Activated T-helper 1 cell treated with Interleukin-2 at 50 U/mL for 16 hours (primary cell): ENCODE data around the gene C8G.

Experiments
- DNase-seq: peaks from one replicate; pipeline ENCODE4 v3.0.0-alpha.2; 2020; ENCODE audit warnings: low read depth

C8G gene

DNA sequence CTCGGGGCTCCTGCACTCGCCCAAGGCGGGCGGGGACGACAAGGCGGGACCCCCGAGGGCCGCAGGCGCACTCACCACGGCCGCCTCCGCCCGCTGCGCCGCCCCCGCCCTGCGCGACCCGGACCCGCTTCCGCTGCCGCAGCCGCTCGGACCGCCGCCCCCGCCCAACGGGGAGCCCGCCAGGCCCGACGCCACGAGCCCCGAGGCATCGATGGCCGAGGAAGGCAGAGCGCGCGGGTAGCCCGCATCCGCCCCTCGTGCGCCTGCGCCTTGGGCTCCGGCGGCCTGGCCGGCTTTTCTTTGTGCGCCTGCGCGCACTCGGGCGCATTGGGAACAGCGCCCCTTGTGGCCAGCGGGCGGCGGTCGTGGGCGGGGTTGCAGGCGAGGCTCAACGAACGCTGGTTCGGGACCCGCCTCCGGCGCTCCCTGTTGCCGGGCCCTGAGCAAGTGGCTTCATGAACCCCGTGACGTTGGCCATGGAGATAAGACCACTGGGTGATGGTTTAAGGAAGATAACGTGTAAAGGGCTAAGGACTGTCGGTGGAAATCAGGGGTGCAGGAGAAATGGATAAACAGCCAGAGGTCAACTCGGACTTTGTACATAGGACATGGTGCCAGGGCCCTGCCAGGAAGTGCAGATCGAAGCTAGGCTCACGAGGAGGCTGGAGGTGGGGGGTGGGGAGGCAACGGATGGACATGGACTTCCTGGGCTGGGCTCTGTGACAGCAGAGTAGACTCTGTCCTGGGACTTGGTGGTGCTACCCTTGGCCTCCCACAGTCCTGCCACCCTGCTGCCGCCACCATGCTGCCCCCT lies at the start of gene C8G, which contains the start of gene FBXW5:
Gene C8G (plus strand): TSS at position 725 of the 814 bp plus-strand sequence. CDS start 78 bp downstream, at position 803.
Gene FBXW5 (minus strand): TSS at position 220 of the 814 bp plus-strand sequence. CDS start 655 bp downstream, outside the sequence.
- DNase-seq: peak; percentile 95

DNA sequence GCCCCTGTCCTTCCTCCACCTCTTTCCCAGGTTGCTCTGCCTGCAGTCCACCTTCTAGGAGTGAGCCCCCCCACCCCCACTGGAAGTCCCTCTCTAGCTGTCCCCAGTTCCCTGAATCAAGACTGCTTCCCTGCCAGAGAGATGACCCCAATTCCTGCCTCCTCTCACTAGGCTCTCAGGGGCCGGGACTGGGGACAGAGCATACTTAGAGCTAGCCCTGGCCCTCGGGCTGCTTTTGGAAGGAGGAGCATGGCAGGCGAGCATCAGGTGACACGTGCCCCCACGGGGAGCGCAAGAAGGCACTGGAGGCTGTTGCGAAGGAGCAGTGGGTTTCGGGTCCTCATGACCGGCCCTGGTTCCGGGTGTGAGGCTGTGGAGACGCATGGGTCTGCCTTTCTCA lies 49.0 kb upstream of the C8G start:
- DNase-seq: no peak

DNA sequence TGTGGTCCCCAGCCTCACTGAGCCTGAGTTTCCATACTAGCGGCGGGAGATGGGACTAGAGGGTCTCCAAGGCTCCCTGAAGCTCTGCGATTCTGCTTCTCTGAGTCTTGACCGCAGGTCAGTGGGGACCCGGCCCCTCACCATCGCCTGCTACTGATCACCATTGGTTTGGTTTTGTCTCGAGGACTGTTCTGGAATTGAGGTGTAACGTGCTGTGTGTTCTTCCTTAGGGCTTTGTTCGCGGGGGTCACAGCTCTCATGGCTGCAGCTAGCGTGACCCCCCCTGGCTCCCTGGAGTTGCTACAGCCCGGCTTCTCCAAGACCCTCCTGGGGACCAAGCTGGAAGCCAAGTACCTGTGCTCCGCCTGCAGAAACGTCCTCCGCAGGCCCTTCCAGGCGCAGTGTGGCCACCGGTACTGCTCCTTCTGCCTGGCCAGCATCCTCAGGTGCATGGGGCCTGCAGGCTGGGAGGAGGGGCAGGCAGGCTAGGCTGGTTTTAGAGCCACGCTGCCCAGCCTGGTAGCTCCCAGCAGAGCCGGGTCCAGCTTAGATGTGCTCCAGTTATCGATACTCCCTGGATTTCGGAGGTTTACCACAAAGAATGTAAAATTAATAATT lies 46.5 kb upstream of the C8G start:
- no peak for DNase-seq

DNA sequence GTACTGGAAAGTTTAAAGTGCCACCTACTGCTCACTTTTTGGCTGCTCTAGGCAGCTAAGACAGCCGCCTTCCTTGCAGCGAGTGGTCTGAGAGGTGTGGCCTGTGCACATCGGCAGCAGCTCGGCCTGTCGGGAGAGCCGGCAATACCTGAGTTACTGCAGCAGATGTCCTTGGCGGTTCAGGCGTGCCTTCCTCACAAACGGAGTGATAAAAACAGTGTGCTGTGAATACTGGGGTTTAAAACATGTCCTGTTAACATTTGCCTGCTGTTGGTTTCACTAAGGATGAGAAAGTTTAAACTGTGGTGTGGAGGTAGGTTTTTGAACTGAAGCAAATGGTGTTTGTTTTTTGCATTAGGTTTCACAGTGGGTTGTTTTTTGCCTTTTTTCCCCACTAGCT lies 45.8 kb upstream of the C8G start:
- DNase-seq: no peak

DNA sequence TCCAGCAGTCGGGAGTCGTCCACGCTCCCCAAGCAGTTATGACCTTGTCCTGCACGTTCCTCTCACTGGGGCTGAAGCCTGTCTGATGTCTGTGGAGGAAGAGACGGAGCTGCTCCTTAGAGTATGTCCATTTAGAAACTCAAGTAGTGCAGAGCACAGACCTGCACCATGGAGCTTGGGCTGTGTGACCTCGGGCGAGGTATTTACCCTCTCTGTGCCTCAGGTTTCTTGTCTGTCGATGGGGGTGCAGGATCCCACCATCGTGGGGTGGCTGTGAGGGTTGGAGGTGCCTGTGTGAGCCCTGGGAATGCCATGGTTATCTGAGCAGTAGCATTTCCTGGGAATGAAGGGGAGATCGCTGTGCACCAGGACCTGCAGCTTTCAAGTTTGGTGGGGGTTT lies 44.5 kb upstream of the C8G start:
- no peak for DNase-seq

DNA sequence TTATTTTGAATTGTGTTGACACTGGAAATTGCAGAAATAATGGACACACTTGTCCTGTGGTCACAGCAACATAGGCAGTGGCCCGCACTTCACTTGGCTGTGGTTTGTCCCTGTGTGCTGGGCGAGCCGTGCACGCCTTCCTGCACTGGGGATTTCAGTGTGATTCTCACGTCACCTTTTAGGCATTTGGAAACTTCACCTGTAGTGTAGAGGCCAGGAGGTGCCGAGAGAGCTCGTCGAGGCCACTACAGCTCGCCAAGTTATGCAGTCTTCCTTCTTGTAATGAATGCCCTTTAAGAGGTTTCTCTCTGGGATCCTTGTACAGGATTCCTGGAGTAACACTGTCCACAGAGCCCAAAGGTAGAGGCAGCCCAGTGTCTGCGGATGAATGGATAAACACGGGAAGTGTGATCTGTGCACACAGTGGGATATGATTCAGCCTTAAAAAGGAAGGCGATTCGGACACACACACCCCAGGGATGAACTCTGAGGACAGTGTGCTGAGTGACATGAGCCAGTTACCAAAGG lies 44.0 kb upstream of the C8G start:
- no peak for DNase-seq

GRCh38 chr9:136901516-136902258 lies 43.4 kb upstream of the C8G start:
- peak; percentile 26 for DNase-seq

GRCh38 chr9:136902259-136902821 lies 42.7 kb upstream of the C8G start:
- DNase-seq: peak; percentile 60

- DNase-seq: no peak
Observed at GRCh38 chr9:136903041-136903554, 41.9 kb upstream of the C8G start.

DNA sequence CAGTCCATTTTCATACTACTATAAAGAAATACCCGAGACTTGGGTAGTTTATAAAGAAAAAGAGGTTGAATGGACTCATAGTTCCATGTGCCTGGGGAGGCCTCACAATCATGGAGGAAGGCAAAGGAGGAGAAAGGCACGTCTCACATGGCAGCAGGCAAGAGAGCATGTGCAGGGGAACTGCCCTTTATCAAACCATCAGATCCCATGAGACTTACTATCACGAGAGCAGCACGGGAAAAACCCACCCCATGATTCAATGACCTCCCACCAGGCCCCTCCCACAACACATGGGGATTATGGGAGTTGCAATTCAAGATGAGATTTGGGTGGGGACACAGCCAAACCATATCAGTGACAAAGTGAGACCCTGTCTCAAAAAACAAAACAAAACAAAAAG lies 38.8 kb upstream of the C8G start:
- no peak for DNase-seq

DNA sequence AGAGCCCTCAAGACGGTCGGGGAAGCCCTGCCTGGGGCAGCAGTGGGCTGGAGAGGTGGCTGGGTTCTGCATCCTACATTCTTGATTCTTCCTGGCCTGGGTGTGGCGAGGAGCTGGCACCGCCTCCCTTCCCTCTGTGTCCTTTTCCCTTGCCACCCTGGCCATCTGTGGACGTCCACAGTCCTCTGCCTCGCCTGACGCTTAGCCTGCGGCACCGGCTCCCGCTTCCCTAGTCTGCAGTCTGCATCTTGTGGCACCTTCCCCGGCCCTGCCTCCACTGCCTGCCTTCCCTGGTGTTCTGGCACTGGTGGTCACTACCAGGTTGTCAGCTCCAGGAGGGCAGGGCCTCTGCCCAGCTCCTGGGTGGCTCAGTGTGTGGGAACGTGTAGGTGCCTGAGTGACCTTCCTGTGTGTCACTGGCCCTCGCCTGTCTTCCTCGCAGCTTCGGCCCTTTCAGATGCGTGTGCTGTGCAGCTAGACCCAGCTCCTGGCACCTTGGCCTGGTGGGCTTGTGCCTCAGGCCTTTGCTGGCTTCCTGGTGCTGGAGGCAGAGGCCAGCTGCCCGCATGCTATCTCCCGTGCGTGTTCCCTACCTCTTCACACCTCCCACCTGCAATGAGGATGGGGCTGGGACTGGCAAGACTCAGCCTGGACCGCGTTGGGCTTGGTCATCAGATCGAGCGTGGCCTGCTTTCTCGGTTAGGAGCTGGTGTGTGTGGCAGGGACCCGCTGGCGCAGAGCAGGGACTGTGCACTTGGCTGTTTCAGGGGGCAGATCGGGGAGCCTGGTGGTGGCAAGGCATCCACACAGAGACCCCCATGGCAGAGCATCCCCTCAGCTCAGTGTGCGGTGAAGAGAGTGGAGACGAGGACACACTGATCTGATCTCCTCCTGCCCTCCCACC lies 37.8 kb upstream of the C8G start:
- no peak for DNase-seq

GRCh38 chr9:136910197-136910900 lies 34.7 kb upstream of the C8G start:
- DNase-seq: no peak

DNA sequence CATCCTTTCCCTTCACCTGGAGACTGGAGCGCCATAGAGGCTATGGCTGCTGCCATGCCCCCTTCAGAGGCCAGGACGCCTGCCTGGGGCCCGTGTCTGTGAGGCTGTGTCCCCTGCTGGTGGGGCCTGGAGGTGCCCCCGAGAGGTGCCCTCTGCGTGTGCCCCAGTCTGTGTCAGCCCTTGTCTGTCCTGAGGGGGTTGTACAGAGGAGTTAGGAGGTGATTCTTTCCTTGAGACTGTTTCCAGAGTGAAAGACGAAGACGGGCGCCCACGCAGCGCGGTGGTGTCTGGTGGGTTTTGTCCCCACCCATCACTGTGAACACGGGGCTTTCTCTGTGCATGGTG lies 34.2 kb upstream of the C8G start:
- DNase-seq: no peak

GRCh38 chr9:136913701-136914438 lies 31.2 kb upstream of the C8G start:
- no peak for DNase-seq

DNA sequence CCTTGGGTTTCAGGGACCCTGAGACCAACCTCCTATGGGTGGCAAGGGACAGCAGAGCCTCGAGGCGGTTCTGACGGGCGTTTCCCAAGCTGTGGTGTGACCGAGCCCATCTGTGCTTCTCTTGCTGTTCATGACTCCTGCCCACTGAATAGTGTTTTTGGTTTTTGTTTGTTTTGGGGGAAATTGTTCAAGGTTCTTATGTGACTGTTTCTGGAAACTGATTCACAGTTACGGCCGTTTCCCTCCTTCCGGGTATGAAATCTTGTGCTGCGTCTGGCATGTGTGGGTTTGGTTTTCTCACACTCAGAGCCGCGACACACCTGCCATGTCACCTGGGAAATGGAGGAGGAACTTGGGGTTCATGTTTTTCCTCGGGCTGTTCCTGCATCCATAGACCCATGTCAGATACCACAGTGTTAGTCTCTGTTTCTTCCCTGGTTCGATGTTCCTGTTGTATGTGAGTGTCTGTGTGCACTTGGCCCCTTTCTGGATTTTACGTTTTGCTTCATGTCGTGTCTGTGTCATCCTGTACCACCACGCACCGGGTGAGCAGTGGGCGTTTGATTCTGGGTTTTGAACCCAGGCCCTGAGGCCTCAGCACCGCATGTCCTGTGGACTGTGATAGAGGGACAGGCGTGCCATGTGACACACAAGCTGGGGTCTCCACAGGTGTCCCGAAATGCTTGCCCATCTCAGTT lies 29.3 kb upstream of the C8G start:
- DNase-seq: no peak

DNA sequence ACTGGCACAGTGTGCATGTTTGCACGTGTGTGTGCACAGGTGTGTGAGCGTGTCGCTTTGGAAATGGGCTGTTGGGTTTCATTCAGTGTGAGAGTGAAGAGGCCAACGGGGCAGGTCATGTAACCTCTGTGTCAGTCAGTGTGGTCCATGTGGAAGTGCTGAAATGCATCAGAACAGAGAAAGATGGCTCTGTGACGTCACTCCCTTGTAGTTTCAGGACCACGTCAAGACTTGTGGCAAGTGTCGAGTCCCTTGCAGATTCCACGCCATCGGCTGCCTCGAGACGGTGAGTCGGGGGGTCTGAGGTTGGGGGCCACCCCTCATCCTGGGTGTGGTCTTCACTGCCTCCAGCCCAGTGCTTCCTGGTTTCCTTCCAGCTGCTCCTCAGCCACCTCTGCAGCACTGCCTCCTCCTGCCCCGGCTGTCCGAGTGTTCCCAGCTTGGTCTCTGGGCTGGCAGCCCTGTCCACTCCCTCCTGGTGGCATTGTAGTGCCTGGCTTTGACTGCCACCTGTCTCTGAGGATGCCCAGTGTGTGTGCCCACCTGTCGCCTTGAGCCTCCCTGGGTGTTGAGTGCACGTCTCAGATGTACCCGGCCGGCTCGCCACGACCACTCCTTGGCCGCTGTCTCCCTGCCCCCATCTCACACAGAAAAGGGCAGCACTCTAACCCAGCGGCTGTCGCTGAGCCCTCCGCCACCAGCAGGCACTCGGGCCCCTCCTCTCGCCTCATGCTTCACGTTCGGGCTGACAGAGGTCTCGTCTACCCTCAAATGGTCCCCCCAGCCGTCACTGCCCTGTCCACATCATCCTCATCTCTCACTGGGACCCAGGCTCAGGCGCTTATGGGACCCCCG lies 28.5 kb upstream of the C8G start:
- DNase-seq: no peak

- DNase-seq: no peak
Observed at GRCh38 chr9:136917902-136918301, 27.1 kb upstream of the C8G start.

DNA sequence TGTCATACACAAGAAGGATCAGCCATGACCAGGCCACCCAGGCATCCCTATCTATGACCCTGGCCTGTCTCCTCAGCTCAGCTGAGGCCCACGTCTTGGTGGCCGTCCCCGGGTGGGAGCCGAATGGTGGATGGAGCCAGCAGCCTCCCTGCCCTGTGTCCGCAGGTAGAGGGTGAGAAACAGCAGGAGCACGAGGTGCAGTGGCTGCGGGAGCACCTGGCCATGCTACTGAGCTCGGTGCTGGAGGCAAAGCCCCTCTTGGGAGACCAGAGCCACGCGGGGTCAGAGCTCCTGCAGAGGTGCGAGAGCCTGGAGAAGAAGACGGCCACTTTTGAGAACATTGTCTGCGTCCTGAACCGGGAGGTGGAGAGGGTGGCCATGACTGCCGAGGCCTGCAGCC lies 25.0 kb upstream of the C8G start:
- no peak for DNase-seq
